OCI-LY3 (cell line): ENCODE results near the gene IL1RL2.

Source experiments
- CTCF ChIP-seq: fragments of 200-600, 300-600 bp; sonication (generic); IDR thresholded peaks from 2 replicates; pipeline ENCODE4 v1.5.1; 2014; ENCODE audit warnings: antibody characterized with exemption, low read length, low read depth
- EZH2phosphoT487 ChIP-seq: fragments of 200-600 bp; shearing (Covaris generic); IDR thresholded peaks from 2 replicates; pipeline ENCODE4 v1.6.1; 2018; ENCODE audit warnings: antibody characterized with exemption, mixed run types, low read depth

DNA sequence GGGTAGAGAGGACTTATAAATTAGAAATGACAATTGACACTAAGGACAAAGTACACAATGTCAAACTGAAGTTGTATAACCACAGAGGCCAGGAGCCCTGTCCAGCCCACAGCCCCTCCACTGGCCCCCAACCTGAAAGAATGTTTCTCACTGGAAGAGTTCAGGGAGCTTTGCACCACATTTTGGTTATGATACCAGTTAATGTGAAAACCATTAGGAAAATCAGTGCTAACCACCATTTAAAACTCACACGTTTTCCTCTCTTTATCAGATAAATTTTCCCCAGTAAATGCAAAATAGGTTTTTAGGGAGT is 6.2 kb upstream of the IL1RL2 start:
- TF ChIP-seq CTCF (no peak), EZH2phosphoT487 (no peak)
